IMR-90 (cell line): ENCODE data around the gene TJP1. TPM values are rescaled to one million over a fixed set of nuclear protein-coding genes. Genes with fewer than 3 reads are reported as not detected.

ENCODE experiments used
- ATAC-seq: fragments of 200-7000 bp; cut with Tn5 transposase; 2 replicates; pipeline ENCODE4 v1.9.1; 2020; ENCODE audit warnings: low read depth, mild to moderate bottlenecking, moderate library complexity
- BruUV-seq: library from RNA; stranded (reverse); fragments of 400-500 nt; replicated peaks from 2 replicates; lab custom pipeline; 2021; lab: Mats Ljungman, UMichigan
- CTCF ChIA-PET: fragments of 300-600 bp; formaldehyde crosslinking; extraction: SDS; loops from one replicate; lab custom pipeline; 2021; ENCODE audit warnings: antibody characterized with exemption; lab: Yijun Ruan, JAX
- POLR2A ChIA-PET: fragments of 300-600 bp; sonication (Branson Sonifier 250); formaldehyde crosslinking; loops from one replicate; lab custom pipeline; 2022; ENCODE audit warnings: antibody characterized with exemption; ENCODE audit not compliant: unreplicated experiment; lab: Charles Lee
- DNase-seq: peaks from one replicate; pipeline ENCODE4 v3.0.0; 2013
- H2AFZ ChIP-seq: replicated peaks from 2 replicates; pipeline ENCODE3; 2013; ENCODE audit warnings: low read length, mild to moderate bottlenecking; ENCODE audit not compliant: poor library complexity
- H2AK5ac ChIP-seq: 2 replicates; pipeline ENCODE4 v1.6.1; 2013; ENCODE audit warnings: low read depth, low read length, inconsistent platforms
- H2AK9ac ChIP-seq: replicated peaks from 2 replicates; pipeline ENCODE3; 2013; ENCODE audit warnings: mild to moderate bottlenecking, low read depth, low read length, moderate library complexity; ENCODE audit not compliant: poor library complexity
- H2BK120ac ChIP-seq: 2 replicates; pipeline ENCODE4 v1.6.1; 2013; ENCODE audit warnings: low read depth, low read length, inconsistent platforms
- H2BK15ac ChIP-seq: 3 replicates; pipeline ENCODE4 v1.6.1; 2013; ENCODE audit warnings: low read depth, low read length, inconsistent platforms
- H2BK20ac ChIP-seq: 2 replicates; pipeline ENCODE4 v1.6.1; 2013; ENCODE audit warnings: low read depth, mild to moderate bottlenecking, inconsistent platforms, low read length, moderate library complexity
- H2BK5ac ChIP-seq: 2 replicates; pipeline ENCODE4 v1.6.1; 2013; ENCODE audit warnings: mild to moderate bottlenecking, low read depth, low read length, inconsistent platforms; ENCODE audit not compliant: poor library complexity, severe bottlenecking
- H3K14ac ChIP-seq: replicated peaks from 2 replicates; pipeline ENCODE4 v1.6.1; 2013; ENCODE audit warnings: low read depth, low read length, inconsistent platforms
- H3K18ac ChIP-seq: 2 replicates; pipeline ENCODE4 v1.6.1; 2013; ENCODE audit warnings: low read depth, low read length, control low read depth
- H3K23ac ChIP-seq: 2 replicates; pipeline ENCODE4 v1.6.1; 2013; ENCODE audit warnings: low read depth, low read length, inconsistent platforms
- H3K27ac ChIP-seq: 2 replicates; pipeline ENCODE4 v1.5.1; 2013; ENCODE audit warnings: mild to moderate bottlenecking, control low read depth, low read length; ENCODE audit not compliant: insufficient read depth
- H3K27me3 ChIP-seq: 2 replicates; pipeline ENCODE4 v1.6.1; 2013; ENCODE audit warnings: low read length; ENCODE audit not compliant: control insufficient read depth, insufficient read depth
- H3K36me3 ChIP-seq: 2 replicates; pipeline ENCODE4 v1.6.1; 2013; ENCODE audit warnings: low read length, mixed read lengths; ENCODE audit not compliant: control insufficient read depth, insufficient read depth
- H3K4ac ChIP-seq: 2 replicates; pipeline ENCODE4 v1.6.1; 2013; ENCODE audit warnings: low read depth, low read length, inconsistent platforms
- H3K4me1 ChIP-seq: 2 replicates; pipeline ENCODE4 v1.6.1; 2013; ENCODE audit warnings: low read length, mixed read lengths; ENCODE audit not compliant: control insufficient read depth, insufficient read depth
- H3K4me2 ChIP-seq: 2 replicates; pipeline ENCODE4 v1.6.1; 2013; ENCODE audit warnings: low read depth, mild to moderate bottlenecking, control low read depth, low read length, moderate library complexity
- H3K4me3 ChIP-seq: 2 replicates; pipeline ENCODE4 v1.5.1; 2013; ENCODE audit warnings: low read depth, mild to moderate bottlenecking, control low read depth, low read length, moderate library complexity; ENCODE audit not compliant: insufficient read depth
- H3K56ac ChIP-seq: 2 replicates; pipeline ENCODE4 v1.6.1; 2013; ENCODE audit warnings: low read length, inconsistent platforms; ENCODE audit not compliant: insufficient read depth; ENCODE audit errors: extremely low read depth
- H3K79me1 ChIP-seq, 2 experiments: 2 replicates each; pipeline ENCODE4 v1.6.1; 2013; ENCODE audit warnings: low read length in 2 of 2, inconsistent platforms in 1 of 2, low read depth in 1 of 2
- H3K9ac ChIP-seq: 2 replicates; pipeline ENCODE4 v1.6.1; 2013; ENCODE audit warnings: low read depth, low read length, control low read depth
- H3K9me1 ChIP-seq: 2 replicates; pipeline ENCODE4 v1.6.1; 2013; ENCODE audit warnings: low read length, inconsistent platforms; ENCODE audit not compliant: insufficient read depth
- H3K9me3 ChIP-seq: 2 replicates; pipeline ENCODE4 v1.6.1; 2013; ENCODE audit warnings: low read length; ENCODE audit not compliant: control insufficient read depth, insufficient read depth
- H4K20me1 ChIP-seq: 2 replicates; pipeline ENCODE4 v1.6.1; 2013; ENCODE audit warnings: low read length, inconsistent platforms; ENCODE audit not compliant: insufficient read depth
- H4K5ac ChIP-seq: 2 replicates; pipeline ENCODE4 v1.6.1; 2013; ENCODE audit warnings: mild to moderate bottlenecking, low read depth, low read length, control low read depth
- H4K8ac ChIP-seq, 2 experiments: 2 replicates each; pipeline ENCODE4 v1.6.1; 2013; ENCODE audit warnings: low read depth in 2 of 2, low read length in 2 of 2, control low read depth in 1 of 2, inconsistent platforms in 1 of 2
- H4K91ac ChIP-seq: 2 replicates; pipeline ENCODE4 v1.6.1; 2013; ENCODE audit warnings: low read depth, low read length, inconsistent platforms; ENCODE audit not compliant: insufficient read depth
- ELK1 ChIP-seq: fragments of 150-350 bp; IDR thresholded peaks from 2 replicates; pipeline ENCODE4 v1.6.1; 2016; ENCODE audit warnings: low read depth, mild to moderate bottlenecking, low read length, moderate library complexity, borderline replicate concordance
- MAFK ChIP-seq: IDR thresholded peaks from 2 replicates; pipeline ENCODE4 v1.6.1; 2012; ENCODE audit warnings: low read depth, low read length, improper control_type of control experiment
- RAD21 ChIP-seq: IDR thresholded peaks from 2 replicates; pipeline ENCODE4 v1.6.1; 2012; ENCODE audit warnings: low read length, improper control_type of control experiment
- WGBS, 2 experiments: methylation state at CpG; one replicate each; pipeline versions ENCODE4 v1.1.5 to v1.1.7; 2013; ENCODE audit warnings: missing lambda C conversion rate in 2 of 2; ENCODE audit not compliant: insufficient read length in 1 of 2; ENCODE audit errors: extremely low coverage in 2 of 2; 5-methylcytosine and 5-hydroxymethylcytosine counted together
- dilution Hi-C: fragments of 300-500 bp; cut with HindIII; formaldehyde crosslinking; loops from one replicate; pipeline ENCODE4 v1.14.3; 2018; ENCODE audit warnings: low sequenced_read_pairs; ENCODE audit not compliant: unreplicated experiment
- in situ Hi-C: fragments of 300-500 bp; cut with MboI; formaldehyde crosslinking; loops from 3 replicates; pipeline ENCODE4 v1.14.3; 2019; ENCODE audit warnings: low sequenced_read_pairs, inconsistent platforms, mixed read lengths
- intact Hi-C: fragments of 100-400 bp; cut with micrococcal nuclease; formaldehyde crosslinking; loops from 2 replicates; pipeline ENCODE4 v1.10.0; 2022
- polyA plus RNA-seq, 3 experiments: library from polyadenylated mRNA; depleted of rRNA; stranded (reverse); fragments of >200 nt; gene quantifications; 2 replicates each; pipeline ENCODE4 v1.2.3, GENCODE V29; 2012; ENCODE audit warnings: low replicate concordance in 1 of 3
- total RNA-seq: library from RNA; depleted of rRNA; stranded (reverse); fragments of >200 nt; gene quantifications from 2 replicates; pipeline ENCODE4 v1.2.3, GENCODE V29; 2012
- TF ChIP-seq, protein P1 (sequence below): conservative IDR thresholded peaks from 2 replicates; pipeline ENCODE4 v1.5.1; 2012; ENCODE audit warnings: mild to moderate bottlenecking, low read depth, low read length, improper control_type of control experiment

The TJP1 gene
- total and polyA plus RNA-seq, 2 of the 4 experiments (the other 2 are of a cell fraction) = 42.2 to 43.4 TPM

- Histone ChIP-seq H3K56ac (no peak overlapping the region), H3K27me3 (no peaks in the 10 kb centered on the region; the same call in 1 of the 2 replicates), H2BK5ac (no peak overlapping the region), H3K27ac (no peak overlapping the region), H3K9me3 (no peaks in the 10 kb centered on the region; the same call in 1 of the 2 replicates), H4K20me1 (no peaks in the 10 kb centered on the region), H2AFZ (no peak overlapping the region), H2BK20ac (no peak overlapping the region), H3K23ac (no peak overlapping the region), H3K36me3 (no peaks in the 10 kb centered on the region), H3K79me1 (no peaks in the 10 kb centered on the region), H2BK15ac (no peak overlapping the region), H3K4ac (no peak overlapping the region), H2AK9ac (no peak overlapping the region), H3K9me1 (no peaks in the 10 kb centered on the region), H3K18ac (no peak overlapping the region), H4K91ac (no peak overlapping the region), H4K5ac (no peak overlapping the region), H2BK120ac (no peak overlapping the region), H3K4me2 (no peak overlapping the region), H3K4me3 (no peak overlapping the region), H3K9ac (no peak overlapping the region), H2AK5ac (no peak overlapping the region), H3K14ac (no peak overlapping the region), H4K8ac (no peak overlapping the region), H3K4me1 (no peaks in the 10 kb centered on the region)
- CTCF ChIA-PET = no interaction called here
- intact Hi-C loops = no loop called here
- in situ Hi-C loops = loop anchor here (25.0 kb wide), 1 partner anchor 410 kb away; no protein-coding TSS in a partner anchor
- WGBS, 2 experiments = no CpG with 5 or more reads among the region's 7 CpGs
- dilution Hi-C loops = no loop called here
- DNase-seq (no peak), ATAC-seq (no peak)
- POLR2A ChIA-PET = no interaction called here
- no peak for TF ChIP-seq MAFK
- TF ChIP-seq ELK1 = no peak
- TF ChIP-seq, protein P1, sequence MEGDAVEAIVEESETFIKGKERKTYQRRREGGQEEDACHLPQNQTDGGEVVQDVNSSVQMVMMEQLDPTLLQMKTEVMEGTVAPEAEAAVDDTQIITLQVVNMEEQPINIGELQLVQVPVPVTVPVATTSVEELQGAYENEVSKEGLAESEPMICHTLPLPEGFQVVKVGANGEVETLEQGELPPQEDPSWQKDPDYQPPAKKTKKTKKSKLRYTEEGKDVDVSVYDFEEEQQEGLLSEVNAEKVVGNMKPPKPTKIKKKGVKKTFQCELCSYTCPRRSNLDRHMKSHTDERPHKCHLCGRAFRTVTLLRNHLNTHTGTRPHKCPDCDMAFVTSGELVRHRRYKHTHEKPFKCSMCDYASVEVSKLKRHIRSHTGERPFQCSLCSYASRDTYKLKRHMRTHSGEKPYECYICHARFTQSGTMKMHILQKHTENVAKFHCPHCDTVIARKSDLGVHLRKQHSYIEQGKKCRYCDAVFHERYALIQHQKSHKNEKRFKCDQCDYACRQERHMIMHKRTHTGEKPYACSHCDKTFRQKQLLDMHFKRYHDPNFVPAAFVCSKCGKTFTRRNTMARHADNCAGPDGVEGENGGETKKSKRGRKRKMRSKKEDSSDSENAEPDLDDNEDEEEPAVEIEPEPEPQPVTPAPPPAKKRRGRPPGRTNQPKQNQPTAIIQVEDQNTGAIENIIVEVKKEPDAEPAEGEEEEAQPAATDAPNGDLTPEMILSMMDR = no peak
- TF ChIP-seq RAD21 = no peak
- BruUV-seq = no TSS peak
Measured at GRCh38 chr15:29652595-29652994, 169.7 kb downstream of the TJP1 start.
